ENCODE results near the gene ANKDD1A.
A peak's percentile ranks its signal among the peaks of the same experiment; 100 is the strongest.

Gene ANKDD1A

DNA sequence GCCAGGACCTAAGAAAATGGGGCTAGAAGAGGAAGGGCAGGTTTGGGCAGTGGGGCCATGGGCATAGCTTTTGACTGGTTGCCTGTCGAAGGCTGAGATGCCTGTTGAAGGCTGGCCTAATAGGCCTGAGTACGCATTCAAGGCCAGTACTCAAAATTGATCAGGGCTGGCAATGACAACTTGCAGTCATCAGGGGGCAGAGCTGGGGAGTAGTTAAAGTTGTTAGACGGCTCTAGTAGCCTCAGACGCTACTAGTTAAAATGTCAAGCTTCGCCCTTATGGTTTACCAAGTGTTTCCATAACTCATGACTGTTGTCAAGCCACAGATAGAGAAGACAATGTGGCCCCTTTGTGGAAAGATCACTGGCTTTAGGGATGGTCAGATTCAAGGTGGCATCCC is 49.3 kb downstream of the ANKDD1A start:
- DNase-seq (ENCODE audit: low spot score), result no peak

DNA sequence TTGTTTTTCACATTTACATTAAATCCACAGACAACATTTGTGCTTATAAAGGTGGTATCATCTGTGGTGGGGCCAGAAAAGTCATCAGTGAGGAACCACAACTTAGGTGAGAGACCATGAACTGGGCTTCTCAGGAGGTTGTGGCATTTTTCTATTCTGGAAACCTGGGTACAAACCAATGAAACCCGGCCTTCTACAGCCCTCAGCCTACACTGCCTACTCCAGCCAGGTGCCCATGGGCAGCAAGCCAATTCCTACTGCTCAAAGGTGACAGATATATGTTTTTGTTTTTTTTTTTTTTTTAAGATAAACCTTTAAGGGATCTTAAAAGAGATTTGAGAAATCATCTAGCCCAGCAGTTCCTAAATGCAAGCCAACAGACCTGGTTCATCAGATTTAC is 57.7 kb downstream of the ANKDD1A start:
- no peak for DNase-seq (ENCODE audit: low spot score)

DNA sequence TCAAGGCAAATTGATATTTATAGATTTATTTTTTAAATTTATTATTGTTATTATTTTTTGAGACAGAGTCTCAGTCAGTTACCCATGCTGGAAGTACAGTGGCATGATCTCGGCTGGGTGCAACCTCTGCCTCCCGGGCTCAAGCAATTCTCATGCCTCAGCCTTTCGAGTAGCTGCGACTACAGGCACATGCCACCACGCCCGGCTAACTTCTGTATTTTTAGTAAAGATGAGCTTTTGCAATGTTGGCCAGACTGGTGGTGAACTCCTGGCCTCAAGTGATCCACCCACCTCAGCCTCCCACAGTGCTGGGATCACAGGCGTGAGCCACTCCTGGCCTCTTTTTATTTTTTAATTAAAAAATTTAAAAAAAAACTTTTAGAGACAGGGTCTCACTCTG is 59.0 kb downstream of the ANKDD1A start:
- no peak for DNase-seq (ENCODE audit: low spot score)

DNA sequence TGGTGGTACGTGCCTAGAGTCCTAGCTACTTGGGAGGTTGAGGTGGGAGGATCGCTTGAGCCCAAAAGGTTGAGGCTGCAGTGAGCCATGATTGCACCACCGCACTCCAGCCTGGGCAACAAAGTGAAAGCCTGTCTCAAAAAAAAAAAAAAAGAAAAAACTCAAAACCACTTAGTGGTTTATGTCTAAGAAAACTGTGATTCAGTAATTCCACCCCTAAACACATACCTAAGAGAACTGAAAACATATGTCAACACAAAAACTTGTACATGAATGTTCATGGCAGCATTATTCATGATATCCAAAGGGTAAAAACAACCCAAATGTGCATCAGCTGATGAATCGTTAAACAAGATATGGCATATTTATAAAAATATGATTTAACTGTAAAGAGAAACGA is 63.7 kb downstream of the ANKDD1A start:
- DNase-seq (ENCODE audit: low spot score), result no peak

DNA sequence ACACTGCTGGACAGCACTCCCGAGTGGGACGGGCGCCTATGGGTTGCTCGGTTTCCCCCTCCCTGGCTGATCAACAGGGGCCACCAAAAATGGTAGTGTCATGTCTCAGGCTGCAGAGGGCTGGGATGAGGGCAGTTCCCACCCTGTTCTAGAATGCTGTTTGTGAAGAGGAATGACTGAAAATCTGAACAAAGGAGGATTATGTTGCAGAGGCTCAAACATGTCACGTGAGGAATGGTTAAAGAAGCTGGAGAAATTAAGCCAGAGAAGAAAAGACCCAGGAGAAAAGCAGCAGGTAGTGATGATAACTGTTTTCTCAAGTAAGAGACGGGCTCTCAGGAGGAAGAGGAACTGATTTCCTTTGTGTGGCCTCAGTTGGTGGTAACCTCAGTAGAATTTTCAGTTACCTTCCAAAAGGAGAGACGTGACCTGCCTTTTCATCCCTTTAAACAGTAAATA is 67.6 kb downstream of the ANKDD1A start:
- DNase-seq (ENCODE audit: low spot score), result no peak

DNA sequence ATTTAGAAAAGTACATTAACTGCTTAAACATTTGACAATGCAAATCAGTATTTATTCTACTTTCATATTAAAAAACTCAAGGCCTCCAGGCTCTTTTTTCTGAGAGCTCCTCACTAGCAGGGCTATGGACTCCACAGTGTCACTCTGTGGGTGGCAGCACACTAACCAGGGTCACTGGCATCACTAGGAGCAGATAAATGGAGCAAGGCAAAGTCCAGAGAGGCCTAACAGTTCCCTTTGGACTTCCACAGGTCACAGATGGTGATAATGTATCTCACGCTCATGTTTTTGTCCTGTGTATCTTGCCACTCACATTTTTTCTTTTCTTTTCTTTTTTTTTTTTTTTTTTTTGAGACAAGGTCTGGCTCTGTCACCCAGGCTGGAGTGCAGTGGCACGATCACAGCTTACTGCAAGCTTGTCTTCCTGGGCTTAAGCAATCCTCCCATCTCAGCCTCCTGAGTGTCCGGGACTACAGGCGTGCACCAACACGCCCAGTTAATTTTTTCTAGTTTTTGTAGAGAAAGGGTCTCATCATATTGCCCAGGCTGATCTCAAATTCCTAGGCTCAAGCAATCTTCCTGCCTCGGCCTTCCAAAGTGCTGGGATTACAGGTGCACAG is 70.2 kb downstream of the ANKDD1A start:
- DNase-seq (ENCODE audit: low spot score), result no peak

DNA sequence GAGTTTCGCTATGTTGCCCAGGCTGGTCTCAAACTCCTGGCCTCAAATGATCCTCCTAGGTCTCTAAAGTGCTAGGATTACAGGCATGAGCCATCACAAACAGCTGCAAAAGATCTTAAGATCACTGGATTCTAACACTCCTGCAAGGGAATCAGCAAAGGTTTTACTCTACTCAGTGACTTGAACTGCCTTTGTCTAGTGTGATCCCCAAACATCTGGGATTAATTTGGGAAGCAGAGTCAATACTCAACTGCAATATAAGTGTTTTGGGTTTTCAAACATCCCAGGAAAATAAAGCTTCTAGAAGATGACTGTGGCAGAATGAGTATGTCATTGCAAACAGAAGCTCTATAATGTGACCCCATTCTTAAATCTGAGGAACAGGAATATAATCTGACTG is 70.8 kb downstream of the ANKDD1A start:
- DNase-seq (ENCODE audit: low spot score), result no peak

DNA sequence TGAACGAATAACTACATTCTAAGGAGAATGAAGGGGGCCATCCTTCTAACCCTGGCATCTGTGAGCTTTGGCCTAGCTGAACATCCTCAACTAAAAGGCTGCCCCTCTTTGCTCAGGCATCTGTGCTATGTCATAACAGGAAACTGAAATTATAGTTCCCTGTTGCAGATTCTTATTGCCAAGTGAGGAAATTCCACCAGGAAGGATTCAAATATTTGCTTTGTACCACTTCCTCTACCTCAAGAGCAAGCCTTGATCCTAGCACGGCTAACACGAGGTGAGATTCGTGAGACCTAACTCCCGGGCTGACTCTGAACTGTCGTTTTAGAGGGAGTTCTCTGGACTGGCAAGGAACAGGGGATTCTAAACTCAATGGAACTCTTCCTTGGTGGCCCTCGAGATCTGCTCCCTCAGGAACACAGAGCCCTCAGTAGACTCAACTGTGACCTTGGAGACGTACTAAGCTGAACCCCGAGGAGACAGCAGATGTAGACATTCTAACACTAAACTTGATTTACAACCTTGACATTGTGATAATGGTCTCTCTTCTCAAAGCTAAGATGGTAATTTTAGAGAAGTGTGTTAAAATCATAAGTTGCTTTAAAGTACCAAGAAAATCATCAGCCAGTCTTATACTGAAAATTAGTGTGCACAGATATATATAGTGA is 73.8 kb downstream of the ANKDD1A start:
- DNase-seq (ENCODE audit: low spot score), result no peak

DNA sequence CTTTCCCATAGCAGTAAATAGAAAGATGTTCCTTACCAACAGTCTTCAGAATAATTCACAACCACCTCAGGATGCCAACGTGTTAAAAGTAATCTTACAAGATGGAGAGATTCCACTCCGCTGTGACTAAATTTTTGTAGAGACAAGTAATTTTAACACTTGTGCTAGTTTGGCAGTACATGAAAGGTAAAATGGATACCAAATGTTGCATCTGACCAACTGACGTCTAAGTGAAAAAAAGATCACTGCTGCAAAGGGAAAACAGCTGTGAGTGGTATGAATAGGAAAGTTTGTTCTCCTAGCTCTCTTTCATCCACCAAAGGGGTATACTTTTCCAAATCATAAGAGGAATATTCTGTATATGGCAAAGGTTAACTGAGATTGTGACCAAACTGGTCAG is 75.4 kb downstream of the ANKDD1A start:
- no peak for DNase-seq (ENCODE audit: low spot score)

DNA sequence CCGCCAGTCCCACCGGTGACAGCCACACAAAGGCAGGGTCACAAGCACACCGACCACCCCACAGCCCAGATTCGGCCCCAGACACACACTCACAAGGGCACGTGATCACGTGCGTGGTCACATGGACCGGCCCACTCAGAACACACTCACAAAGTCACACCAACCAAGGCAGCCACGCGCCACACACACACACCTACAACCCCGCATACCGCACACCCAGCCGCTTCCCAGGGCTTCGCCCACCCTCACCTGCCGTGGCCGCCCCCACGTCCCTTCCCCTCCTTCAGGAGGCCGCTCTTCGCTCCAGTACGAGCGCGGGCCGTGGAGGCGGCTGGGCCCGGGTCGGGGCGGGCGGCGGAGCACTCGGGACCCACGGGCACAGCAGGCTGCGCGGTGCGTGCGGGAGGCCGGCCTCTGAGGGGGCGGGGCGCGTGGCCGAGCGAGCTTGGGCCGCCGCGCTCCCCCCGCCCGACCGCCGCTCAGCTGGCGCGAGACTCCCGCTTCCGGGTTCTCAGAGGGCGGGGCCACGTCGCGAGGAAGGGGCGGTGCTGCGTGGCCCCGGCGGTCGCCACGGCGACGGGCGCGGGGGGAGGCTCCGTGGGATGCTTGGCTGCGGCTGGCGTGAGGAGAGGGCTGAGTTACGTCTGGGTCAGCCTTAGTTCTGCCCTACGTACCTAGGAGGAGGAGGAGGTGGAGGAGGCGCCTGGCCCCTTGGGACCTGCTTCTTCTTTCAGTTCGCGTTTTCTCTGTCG is 77.9 kb downstream of the ANKDD1A start, which contains the start of gene SPG21:
Gene SPG21, minus strand, starts transcription at position 499 of the 752 bp plus-strand sequence. CDS start 6,345 bp downstream, outside the sequence.
- peak; percentile 98 for DNase-seq (ENCODE audit: low spot score)

DNA sequence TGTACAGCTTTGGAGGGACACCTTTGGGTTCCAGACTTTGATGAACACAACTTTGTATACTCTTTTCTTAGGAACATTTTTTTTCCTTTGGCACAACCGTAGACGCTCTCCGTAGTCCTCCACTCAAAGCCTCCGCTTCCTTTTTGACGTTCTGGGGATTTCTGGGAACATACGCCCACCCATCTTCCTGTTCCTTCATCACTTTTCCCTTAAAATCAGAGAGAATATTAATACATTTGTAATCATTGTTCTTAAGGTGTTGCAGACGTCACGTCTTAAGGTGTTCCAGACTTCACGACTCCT is 78.4 kb downstream of the ANKDD1A start:
- DNase-seq (ENCODE audit: low spot score), result no peak

DNA sequence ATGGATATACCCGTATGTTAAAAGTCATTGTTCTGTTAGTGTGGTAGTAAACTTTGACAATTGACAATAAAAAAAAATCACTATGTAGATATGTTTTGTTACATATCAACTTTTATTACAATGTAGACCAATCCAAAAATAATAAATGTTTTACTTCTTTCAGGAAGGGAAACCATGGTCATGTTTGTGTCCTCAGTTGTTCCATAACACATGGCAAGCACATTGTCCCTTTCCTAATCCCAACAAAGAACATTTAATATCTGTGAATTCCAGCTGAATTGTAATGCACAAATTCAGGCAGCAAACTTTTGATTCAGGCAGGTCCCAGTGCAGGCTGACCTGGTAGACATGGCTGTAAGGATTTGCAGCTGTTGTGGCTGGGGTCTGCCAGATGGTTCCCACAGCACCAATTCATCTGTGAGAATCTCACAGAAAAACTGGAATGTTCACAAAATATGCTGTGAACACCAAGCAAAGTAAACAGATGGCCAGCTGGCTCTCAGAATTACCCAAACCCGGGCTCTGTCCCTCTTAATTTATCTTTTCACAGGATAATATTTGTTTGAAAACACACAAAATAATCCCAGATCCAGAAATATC is 79.9 kb downstream of the ANKDD1A start:
- no peak for DNase-seq (ENCODE audit: low spot score)

DNA sequence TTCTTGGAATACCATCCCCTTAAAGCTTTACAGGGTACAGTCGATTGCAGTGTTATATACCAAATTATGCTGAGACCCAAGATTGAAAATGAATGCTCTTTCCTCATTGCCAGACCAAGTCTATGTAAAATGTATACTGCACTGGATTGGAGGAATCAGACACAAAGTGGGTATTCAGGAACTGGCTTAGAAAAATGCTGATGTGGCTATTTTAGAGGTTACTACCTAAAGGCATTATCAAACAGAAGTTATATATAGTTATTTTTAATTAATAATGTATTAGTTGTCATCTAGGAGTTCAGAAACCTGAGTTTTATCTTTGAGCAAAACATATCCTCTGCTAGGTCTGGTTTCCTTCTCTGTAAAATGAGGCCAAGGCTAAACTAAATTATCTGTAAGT is 81.6 kb downstream of the ANKDD1A start:
- no peak for DNase-seq (ENCODE audit: low spot score)

DNA sequence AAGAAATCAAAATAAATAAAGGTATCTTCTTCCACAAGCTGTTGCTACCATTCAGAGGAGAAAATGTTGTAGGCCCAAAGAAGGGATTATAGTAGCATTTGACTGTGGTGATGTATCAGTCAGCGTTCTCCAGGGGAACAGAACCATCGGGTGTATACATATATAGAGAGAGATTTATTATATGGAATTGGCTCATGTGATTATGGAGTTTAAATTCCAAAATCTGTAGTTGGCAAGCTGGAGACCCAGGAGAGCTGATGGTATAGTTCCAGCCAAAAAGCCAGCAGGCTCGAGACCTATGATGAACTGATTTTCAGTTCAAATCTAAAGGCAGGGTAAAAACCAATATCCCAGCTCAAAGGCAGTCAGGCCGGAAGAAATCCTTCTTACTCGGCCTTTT is 85.4 kb downstream of the ANKDD1A start:
- no peak for DNase-seq (ENCODE audit: low spot score)

DNA sequence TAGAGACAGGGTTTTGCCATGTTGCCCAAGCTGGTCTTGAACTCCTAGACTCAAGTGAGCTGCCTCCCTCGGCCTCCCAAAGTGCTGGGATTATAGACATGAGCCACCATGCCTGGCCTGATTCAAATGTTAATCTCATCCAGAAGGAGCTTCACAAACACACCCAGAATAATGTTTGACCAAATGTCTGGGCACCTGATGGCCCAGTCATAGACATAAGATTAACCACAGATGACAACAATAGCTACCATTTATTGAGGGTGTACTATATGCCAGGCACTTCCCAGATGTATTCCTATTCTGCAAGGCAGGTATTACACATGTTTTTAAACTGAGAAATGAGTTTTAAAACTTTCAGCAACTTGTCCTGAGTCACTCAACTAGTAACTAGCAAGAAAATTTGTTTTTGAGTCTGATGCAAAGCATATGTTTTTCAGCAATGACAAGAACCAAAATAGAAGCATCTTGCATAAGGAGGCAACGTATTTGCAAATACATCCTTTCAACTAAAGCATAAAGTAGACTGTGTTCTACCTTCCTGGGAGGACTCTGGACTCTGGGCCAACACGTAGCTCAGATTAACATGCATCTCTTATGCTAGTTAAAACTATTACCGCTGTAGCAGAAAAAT is 86.2 kb downstream of the ANKDD1A start:
- DNase-seq (ENCODE audit: low spot score), result no peak

DNA sequence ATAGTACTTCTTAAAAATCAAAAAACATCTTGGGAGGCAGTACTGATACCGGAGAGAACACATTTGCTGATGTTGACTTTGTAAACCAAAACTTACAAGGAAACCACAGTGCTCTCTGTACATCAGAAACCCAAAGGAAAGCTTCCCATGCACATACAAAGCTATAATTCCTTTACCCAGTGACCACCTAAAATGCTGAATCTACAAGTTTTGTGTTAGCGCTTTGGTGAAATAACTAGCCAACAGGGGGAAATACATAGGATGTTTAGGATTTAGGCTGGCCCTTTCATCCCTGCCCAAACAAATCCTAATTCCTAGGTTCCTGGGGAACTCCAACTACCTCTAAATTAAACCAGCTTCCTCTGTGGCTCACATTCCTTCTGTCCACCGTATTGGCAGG is 93.3 kb downstream of the ANKDD1A start:
- no peak for DNase-seq (ENCODE audit: low spot score)

DNA sequence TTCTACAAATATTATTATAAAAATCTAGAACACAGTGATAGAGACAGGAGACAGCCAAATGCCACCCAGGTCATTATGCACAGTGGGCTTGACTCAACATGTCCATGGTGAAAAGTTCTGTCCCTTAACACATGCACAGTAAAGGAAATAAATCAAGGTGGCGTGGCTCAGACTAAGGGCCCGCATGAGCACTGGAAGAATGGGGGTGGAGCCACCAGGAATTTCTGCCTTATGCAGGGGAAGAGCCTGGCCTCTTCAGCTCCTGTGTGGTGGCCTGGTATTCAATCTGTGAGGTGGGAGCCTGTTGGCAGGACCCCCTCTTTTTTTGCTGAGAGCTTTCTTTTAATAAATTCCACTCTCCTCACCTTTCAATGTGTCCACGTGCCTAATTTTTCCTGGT is 95.2 kb downstream of the ANKDD1A start:
- DNase-seq (ENCODE audit: low spot score), result no peak

Data from AG08396 (cell line).